ENCODE data around the gene BCL2L13.

DNA sequence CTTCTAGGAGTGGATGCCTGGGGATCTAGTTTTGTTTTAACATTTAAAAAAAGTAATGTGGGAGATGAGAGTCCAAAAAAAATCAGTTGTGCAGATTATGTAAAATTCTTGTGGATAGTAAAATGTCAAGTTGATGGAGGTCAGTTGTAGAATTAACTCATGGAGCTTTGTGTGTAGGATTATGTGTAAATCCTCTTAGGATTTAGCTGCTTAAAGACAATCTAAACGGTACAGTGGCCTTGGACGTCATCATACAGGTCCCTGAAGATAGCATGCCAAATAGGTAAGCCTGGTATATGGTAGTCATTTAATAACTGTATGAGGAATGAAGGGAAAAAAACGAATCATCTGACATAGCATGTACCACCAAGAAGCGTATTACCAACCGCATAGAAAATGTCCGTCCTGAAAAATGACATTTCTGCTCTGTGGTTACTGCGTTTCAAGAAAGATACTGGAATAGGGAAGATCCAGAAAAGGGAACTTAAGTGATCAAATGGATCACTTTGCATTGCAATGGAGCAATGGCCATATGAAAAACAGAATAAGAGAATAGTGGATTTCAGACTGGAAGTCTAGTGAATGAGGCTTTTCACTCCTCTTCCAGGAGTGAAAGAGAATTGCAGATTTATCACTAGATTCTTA, 61.3 kb downstream of the BCL2L13 start:
- TF ChIP-seq YY1 (IDR thresholded peaks at IDR 0.05; ENCODE audit: insufficient read depth, insufficient read length), result no peak
- no peak for TF ChIP-seq ZNF274 (IDR thresholded peaks at IDR 0.05; ENCODE audit: low read depth, low read length)
- no peak for TF ChIP-seq SUZ12 (IDR thresholded peaks at IDR 0.05; ENCODE audit: extremely low read depth, insufficient read depth, insufficient read length)
